Activated CD4-positive, alpha-beta T cell treated with anti-CD3 and anti-CD28 coated beads, Interleukin-2, amount 10 ng/mL, durations not matched to agents 24 days and 14 days (primary cell): ENCODE data around the gene DENND5B. TPM values are rescaled to one million over a fixed set of nuclear protein-coding genes. Genes with fewer than 3 reads are reported as not detected.
"Not testable (repeated sequence)": the region's sequence is repeated elsewhere in the genome, so short reads cannot be mapped to it uniquely, and the experiment has no call there.

Experiments used
- DNase-seq: peaks from one replicate; pipeline ENCODE4 v3.0.0; 2022
- H3K27ac Mint-ChIP-seq: one replicate; pipeline ENCODE4 v1.8.0; 2022; ENCODE audit warnings: mild to moderate bottlenecking, mixed read lengths
- H3K27me3 Mint-ChIP-seq: one replicate; pipeline ENCODE4 v1.8.0; 2022; ENCODE audit warnings: mixed read lengths
- H3K36me3 Mint-ChIP-seq: one replicate; pipeline ENCODE4 v1.8.0; 2022; ENCODE audit warnings: low read depth, mild to moderate bottlenecking, mixed read lengths
- H3K4me1 Mint-ChIP-seq: one replicate; pipeline ENCODE4 v1.8.0; 2021; ENCODE audit warnings: mixed read lengths
- H3K4me3 Mint-ChIP-seq: one replicate; pipeline ENCODE4 v1.8.0; 2022; ENCODE audit warnings: mild to moderate bottlenecking, moderate library complexity, mixed read lengths
- H3K9me3 Mint-ChIP-seq: one replicate; pipeline ENCODE4 v1.8.0; 2021; ENCODE audit warnings: mixed read lengths
- intact Hi-C: fragments of 100-400 bp; cut with micrococcal nuclease; formaldehyde crosslinking; loops from one replicate; pipeline ENCODE4 v1.15.1; 2023
- total RNA-seq: library from RNA; stranded (reverse); gene quantifications from 2 replicates; pipeline ENCODE4 v1.2.3, GENCODE V29; 2022

DENND5B gene
- total RNA-seq, 1 donor from 2014 or later, result not detected

GRCh38 chr12:31475610-31476009 lies 115.3 kb downstream of the DENND5B start:
- DNase-seq, H3K27me3 Mint-ChIP-seq, H3K4me1 Mint-ChIP-seq, H3K27ac Mint-ChIP-seq, H3K36me3 Mint-ChIP-seq, intact Hi-C loops, H3K9me3 Mint-ChIP-seq, H3K4me3 Mint-ChIP-seq: not testable (repeated sequence)

GRCh38 chr12:31474751-31475150 lies 116.2 kb downstream of the DENND5B start:
- no peak for DNase-seq
- Mint-ChIP-seq H3K4me3 (no peak overlapping the region), H3K9me3 (no peaks in the 10 kb centered on the region), H3K27ac (no peak overlapping the region), H3K27me3 (peaks cover 4% of the 10 kb centered on the region), H3K36me3 (no peaks in the 10 kb centered on the region), H3K4me1 (no peaks in the 10 kb centered on the region)
- intact Hi-C loops, result no loop called here

GRCh38 chr12:31471823-31472222 lies 119.1 kb downstream of the DENND5B start:
- Mint-ChIP-seq H3K27ac (no peak overlapping the region), H3K4me1 (no peaks in the 10 kb centered on the region), H3K27me3 (peaks cover 4% of the 10 kb centered on the region), H3K9me3 (no peaks in the 10 kb centered on the region), H3K36me3 (no peaks in the 10 kb centered on the region), H3K4me3 (no peak overlapping the region)
- DNase-seq, result no peak
- intact Hi-C loops, result no loop called here

GRCh38 chr12:31471051-31471450 lies 119.9 kb downstream of the DENND5B start:
- H3K9me3 Mint-ChIP-seq, result no peaks in the 10 kb centered on the region
- no peak overlapping the region for H3K27ac Mint-ChIP-seq
- DNase-seq, result no peak
- intact Hi-C loops, result no loop called here
- H3K36me3 Mint-ChIP-seq, result no peaks in the 10 kb centered on the region
- H3K27me3 Mint-ChIP-seq, result peaks cover 4% of the 10 kb centered on the region
- H3K4me1 Mint-ChIP-seq, result no peaks in the 10 kb centered on the region
- no peak overlapping the region for H3K4me3 Mint-ChIP-seq

- H3K4me1 Mint-ChIP-seq, result no peaks in the 10 kb centered on the region
- intact Hi-C loops, result no loop called here
Observed at GRCh38 chr12:31470459-31470858, 120.5 kb downstream of the DENND5B start.

GRCh38 chr12:31466768-31467167 lies 124.2 kb downstream of the DENND5B start:
- Mint-ChIP-seq H3K4me3 (no peak overlapping the region), H3K27ac (no peak overlapping the region), H3K9me3 (no peaks in the 10 kb centered on the region), H3K36me3 (no peaks in the 10 kb centered on the region), H3K27me3 (peaks cover 1% of the 10 kb centered on the region), H3K4me1 (no peaks in the 10 kb centered on the region)
- DNase-seq, result no peak
- intact Hi-C loops, result no loop called here

More at GRCh38 chr12:31470459-31470858, 120.5 kb downstream of the DENND5B start:
- DNase-seq, result no peak
- H3K4me3 Mint-ChIP-seq, result no peak overlapping the region
- H3K27me3 Mint-ChIP-seq, result peaks cover 5% of the 10 kb centered on the region
- H3K9me3 Mint-ChIP-seq, result no peaks in the 10 kb centered on the region
- H3K27ac Mint-ChIP-seq, result no peak overlapping the region
- no peaks in the 10 kb centered on the region for H3K36me3 Mint-ChIP-seq

GRCh38 chr12:31465002-31465401 lies 125.9 kb downstream of the DENND5B start:
- H3K36me3 Mint-ChIP-seq, result no peaks in the 10 kb centered on the region
- DNase-seq, result no peak
- peaks cover 4% of the 10 kb centered on the region for H3K27me3 Mint-ChIP-seq
- H3K4me1 Mint-ChIP-seq, result no peaks in the 10 kb centered on the region
- no peak overlapping the region for H3K4me3 Mint-ChIP-seq
- H3K9me3 Mint-ChIP-seq, result no peaks in the 10 kb centered on the region
- intact Hi-C loops, result no loop called here
- no peak overlapping the region for H3K27ac Mint-ChIP-seq

GRCh38 chr12:31460024-31460423 lies 130.9 kb downstream of the DENND5B start:
- H3K27me3 Mint-ChIP-seq, result peaks cover 3% of the 10 kb centered on the region
- intact Hi-C loops, result no loop called here
- no peak overlapping the region for H3K27ac Mint-ChIP-seq
- DNase-seq, result no peak
- no peaks in the 10 kb centered on the region for H3K36me3 Mint-ChIP-seq
- no peak overlapping the region for H3K4me3 Mint-ChIP-seq
- H3K4me1 Mint-ChIP-seq, result no peaks in the 10 kb centered on the region
- H3K9me3 Mint-ChIP-seq, result no peaks in the 10 kb centered on the region

- intact Hi-C loops, result no loop called here
- Mint-ChIP-seq H3K4me3 (no peak overlapping the region), H3K9me3 (no peaks in the 10 kb centered on the region), H3K27me3 (peaks cover 2% of the 10 kb centered on the region), H3K36me3 (no peaks in the 10 kb centered on the region), H3K4me1 (no peaks in the 10 kb centered on the region), H3K27ac (no peak overlapping the region)
- no peak for DNase-seq
Observed at GRCh38 chr12:31456562-31456961, 134.4 kb downstream of the DENND5B start.

- Mint-ChIP-seq H3K4me1 (no peaks in the 10 kb centered on the region), H3K36me3 (no peaks in the 10 kb centered on the region), H3K27ac (no peak overlapping the region), H3K9me3 (no peaks in the 10 kb centered on the region), H3K27me3 (no peaks in the 10 kb centered on the region), H3K4me3 (no peak overlapping the region)
- intact Hi-C loops, result no loop called here
- no peak for DNase-seq
Observed at GRCh38 chr12:31444736-31445135, 146.2 kb downstream of the DENND5B start.

GRCh38 chr12:31440586-31440985 lies 150.3 kb downstream of the DENND5B start:
- no peak overlapping the region for H3K4me3 Mint-ChIP-seq
- H3K36me3 Mint-ChIP-seq, result no peaks in the 10 kb centered on the region
- no peak overlapping the region for H3K27ac Mint-ChIP-seq
- peaks cover 2% of the 10 kb centered on the region for H3K27me3 Mint-ChIP-seq
- intact Hi-C loops, result no loop called here
- H3K9me3 Mint-ChIP-seq, result no peaks in the 10 kb centered on the region
- H3K4me1 Mint-ChIP-seq, result no peaks in the 10 kb centered on the region
- DNase-seq, result no peak

- H3K4me3 Mint-ChIP-seq, result no peak overlapping the region
- H3K36me3 Mint-ChIP-seq, result no peaks in the 10 kb centered on the region
- H3K27me3 Mint-ChIP-seq, result peaks cover 2% of the 10 kb centered on the region
- H3K27ac Mint-ChIP-seq, result no peak overlapping the region
- intact Hi-C loops, result no loop called here
- H3K9me3 Mint-ChIP-seq, result no peaks in the 10 kb centered on the region
- no peak for DNase-seq
- H3K4me1 Mint-ChIP-seq, result no peaks in the 10 kb centered on the region
Observed at GRCh38 chr12:31440134-31440533, 150.8 kb downstream of the DENND5B start.

- Mint-ChIP-seq H3K27me3 (peaks cover 10% of the 10 kb centered on the region), H3K9me3 (no peaks in the 10 kb centered on the region), H3K27ac (no peak overlapping the region), H3K4me1 (no peaks in the 10 kb centered on the region), H3K36me3 (no peaks in the 10 kb centered on the region), H3K4me3 (no peak overlapping the region)
- DNase-seq, result no peak
- intact Hi-C loops, result no loop called here
Observed at GRCh38 chr12:31431721-31432240, 159.2 kb downstream of the DENND5B start.

- no peaks in the 10 kb centered on the region for H3K9me3 Mint-ChIP-seq
- no peak overlapping the region for H3K27ac Mint-ChIP-seq
- intact Hi-C loops, result no loop called here
- no peaks in the 10 kb centered on the region for H3K36me3 Mint-ChIP-seq
- H3K4me3 Mint-ChIP-seq, result no peak overlapping the region
- H3K4me1 Mint-ChIP-seq, result no peaks in the 10 kb centered on the region
- no peak for DNase-seq
- peaks cover 2% of the 10 kb centered on the region for H3K27me3 Mint-ChIP-seq
Observed at GRCh38 chr12:31423405-31423804, 167.5 kb downstream of the DENND5B start.

- intact Hi-C loops, result no loop called here
- Mint-ChIP-seq H3K27me3 (no peaks in the 10 kb centered on the region), H3K4me3 (no peak overlapping the region), H3K4me1 (no peaks in the 10 kb centered on the region), H3K9me3 (no peaks in the 10 kb centered on the region), H3K36me3 (no peaks in the 10 kb centered on the region), H3K27ac (no peak overlapping the region)
- no peak for DNase-seq
Observed at GRCh38 chr12:31412292-31412801, 178.6 kb downstream of the DENND5B start.
